Heart right ventricle (tissue), 16 donors: ENCODE data around the gene HS3ST1. TPM values are rescaled to one million over a fixed set of nuclear protein-coding genes. Genes with fewer than 3 reads are reported as not detected.

ENCODE experiments used
- ATAC-seq, 8 donors: fragments of 200-7000 bp; cut with Tn5 transposase; one replicate each; pipeline ENCODE4 v1.9.1; 2020; ENCODE audit warnings: mild to moderate bottlenecking in 8 of 8, moderate library complexity in 8 of 8, moderate number of reproducible peaks in 1 of 8
- DNase-seq, 2 donors: peaks; one replicate each; pipeline ENCODE4 v3.0.0-alpha.2; 2020
- H3K27ac ChIP-seq, 10 donors: fragments of 200-600 bp; sonication (generic) in 2 of 10; one replicate each; pipeline versions ENCODE4 v1.5.0 to v1.8.0; 2020 to 2022; ENCODE audit warnings: mild to moderate bottlenecking in 3 of 10
- H3K27me3 ChIP-seq, 7 donors: fragments of 200-600 bp; one replicate each; pipeline ENCODE4 v1.8.0; 2021 to 2022; ENCODE audit warnings: mild to moderate bottlenecking in 2 of 7
- H3K36me3 ChIP-seq, 9 donors: fragments of 200-600 bp; sonication (generic) in 1 of 9; one replicate each; pipeline versions ENCODE4 v1.5.0 to v1.8.0; 2020 to 2022; ENCODE audit warnings: mild to moderate bottlenecking in 2 of 9
- H3K4me1 ChIP-seq, 9 donors: fragments of 200-600 bp; sonication (generic) in 1 of 9; one replicate each; pipeline versions ENCODE4 v1.5.0 to v1.8.0; 2020 to 2022; ENCODE audit warnings: mild to moderate bottlenecking in 4 of 9
- H3K4me3 ChIP-seq, 10 donors: fragments of 200-600 bp; sonication (generic) in 2 of 10; one replicate each; pipeline versions ENCODE4 v1.5.0 to v1.8.0; 2020 to 2022; ENCODE audit warnings: mild to moderate bottlenecking in 7 of 10, moderate library complexity in 2 of 10
- H3K9me3 ChIP-seq, 11 donors: fragments of 200-600 bp in 10 of 11; sonication (generic) in 2 of 11; one replicate each; pipeline versions ENCODE4 v1.5.0 to v1.8.0; 2013 to 2022; ENCODE audit warnings: mild to moderate bottlenecking in 2 of 11, control low read depth in 1 of 11, moderate library complexity in 1 of 11
- WGBS, 2 donors: extraction: QIAGEN DNeasy Blood & Tissue Kit; methylation state at CpG; one replicate each; pipeline ENCODE4 v1.1.7; 2013; ENCODE audit warnings: inconsistent platforms in 1 of 2; 5-methylcytosine and 5-hydroxymethylcytosine counted together
- intact Hi-C, 10 donors: fragments of 100-400 bp; cut with DNase I; formaldehyde crosslinking; loops; one replicate each; pipeline versions ENCODE4 v1.11.1 to v1.14.2; 2022
- long read RNA-seq, 3 donors: library from polyadenylated mRNA; unstranded; transcript quantifications; one replicate each; pipeline ENCODE4 v2.0.0, GENCODE V29; 2020 to 2021
- polyA plus RNA-seq, 2 donors: library from polyadenylated mRNA; stranded (reverse); fragments of 200-250 nt; gene quantifications; one replicate each; pipeline ENCODE4 v1.2.3, GENCODE V29; 2013
- total RNA-seq, 10 donors: library from RNA; stranded (reverse); fragmentation: NEBNext Ultra II Directional in 3 of 10; extraction: Animal tissue kit (Norgen Biotek cat#: 25700) in 3 of 10; gene quantifications; one replicate each; pipeline versions ENCODE4 v1.2.1 to v1.2.4, GENCODE V29; 2021 to 2023
- TF ChIP-seq, protein P1 (sequence below), 9 donors: fragments of 200-600 bp; sonication (generic) in 2 of 9; IDR thresholded peaks; one replicate each; pipeline versions ENCODE4 v1.5.0 to v1.8.0; 2021 to 2022; ENCODE audit warnings: antibody characterized with exemption in 9 of 9, mild to moderate bottlenecking in 5 of 9, moderate library complexity in 1 of 9
- donor health status: Arrhythmogenic right ventricular cardiomyopathy.
- donor health status: ischemic (EF 13 %, LVEDD 7.1; RV severe dilation, severe dysfunction).
- donor health status: healthy with polysubstance abuse.
- donor health status: DM: no; HTN: yes; CAD: no.
- donor health status: DM: no; HTN: no; CAD: no.
- donor health status: ischemic (EF 25% LVEDD 6.9; RV normal size, moderate dysfunction).
- donor health status: ischemic (EF 25% LVEDD 5.7; RV mildly dilated, moderate dysfunction).
- donor health status: healthy.
- donor health status: DM: yes; HTN: yes; CAD: no.
- donor health status: Ischemic cardiomyopathy.
- donor health status: ischemic (EF 35%, LVEDD 5.7; RV mildly dilated, moderate dysfunction).
- donor health status: nonischemic (EF 11% LVEDD 7.7; RV severe dilation, severe dysfunction).
- donor health status: DM: yes; HTN: yes; CAD: no.
- donor health status: PGD.
- donor health status: ischemic (EF 29% LVEDD 5.4; RV normal size, mild dysfunction).
- donor health status: nonischemic (EF 23%, LVEDD 6.1; RV moderate dilation, normal function).

The HS3ST1 gene
- total RNA-seq (1 to 10 TPM in 6 of 10 donors, under 1 TPM in 4; 0.27 to 1.5 (median 1.1) TPM), polyA plus RNA-seq (1 to 10 TPM in 1 of 2 donors, under 1 TPM in 1; 0.88 to 2.1 TPM)
- long read RNA-seq, donor 1, full-length matches to known transcripts: 2 of 3 reads
- long read RNA-seq, donor 1, partial matches to known transcripts: 0 of 3 reads
- long read RNA-seq, donor 1, other reads (novel, unspliced or antisense): 1 of 3 reads
- long read RNA-seq, donor 2, full-length matches to known transcripts: 2 of 3 reads
- long read RNA-seq, donor 2, partial matches to known transcripts: 0 of 3 reads
- long read RNA-seq, donor 2, other reads (novel, unspliced or antisense): 1 of 3 reads
- long read RNA-seq, donor 3, full-length matches to known transcripts: 24 of 25 reads
- long read RNA-seq, donor 3, partial matches to known transcripts: 0 of 25 reads
- long read RNA-seq, donor 3, other reads (novel, unspliced or antisense): 1 of 25 reads

DNA sequence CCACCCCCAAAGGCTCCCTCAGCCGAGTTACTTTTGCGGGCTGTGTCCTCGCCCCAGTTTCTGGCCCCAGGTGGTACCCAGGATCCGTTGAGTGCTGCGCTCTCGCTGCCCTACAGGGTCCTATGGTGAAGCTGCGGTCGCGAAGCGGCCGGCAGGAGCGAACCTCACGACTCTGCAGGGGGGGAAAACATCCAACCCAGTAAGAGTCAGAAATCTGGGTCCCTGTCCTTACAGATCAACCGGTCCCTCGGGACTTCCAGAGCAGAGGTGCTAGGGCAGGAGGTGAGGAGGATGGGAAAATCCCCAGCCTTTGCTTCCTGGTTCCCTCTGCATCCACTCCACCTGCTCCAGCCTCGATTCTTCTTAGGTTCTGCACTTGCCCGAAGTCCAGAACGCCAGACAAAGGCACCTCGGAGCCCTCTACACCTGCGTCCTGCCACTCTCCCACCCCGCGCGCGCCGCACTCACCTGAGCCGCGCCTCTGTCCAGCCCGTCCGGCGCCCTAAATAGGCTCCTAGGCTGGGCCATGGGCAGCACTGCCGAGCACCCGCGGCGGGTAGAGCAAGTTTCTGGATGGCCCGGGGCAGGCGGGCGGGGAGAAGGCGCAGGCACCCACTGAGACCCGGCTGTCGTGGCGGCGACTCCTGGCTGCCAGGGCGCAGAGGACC is at the start of gene HS3ST1:
Gene HS3ST1, minus strand, starts transcription at position 664 of the 668 bp plus-strand sequence. CDS start 28,889 bp downstream, outside the sequence.
- H3K4me3 ChIP-seq: peak within 1 kb of the TSS; percentile 37 to 78 (median 65)
- peaks cover 0 to 45% (median 24%) of the 10 kb centered on the region in 7 donors for H3K27me3 ChIP-seq
- no peaks in the 10 kb centered on the region for H3K9me3 ChIP-seq
- H3K36me3 ChIP-seq: no peaks in the 10 kb centered on the region
- intact Hi-C loops: loop anchor here (5.0 to 10.0 kb wide), 9 partner anchors 194 to 864 kb away; no protein-coding TSS in a partner anchor
- ATAC-seq (peak in 7 of 8 donors; percentile 2 to 77 (median 28)), DNase-seq (no peak)
- peaks cover 0 to 32% (median 22%) of the 10 kb centered on the region in 9 donors for H3K4me1 ChIP-seq
- TF ChIP-seq, protein P1, sequence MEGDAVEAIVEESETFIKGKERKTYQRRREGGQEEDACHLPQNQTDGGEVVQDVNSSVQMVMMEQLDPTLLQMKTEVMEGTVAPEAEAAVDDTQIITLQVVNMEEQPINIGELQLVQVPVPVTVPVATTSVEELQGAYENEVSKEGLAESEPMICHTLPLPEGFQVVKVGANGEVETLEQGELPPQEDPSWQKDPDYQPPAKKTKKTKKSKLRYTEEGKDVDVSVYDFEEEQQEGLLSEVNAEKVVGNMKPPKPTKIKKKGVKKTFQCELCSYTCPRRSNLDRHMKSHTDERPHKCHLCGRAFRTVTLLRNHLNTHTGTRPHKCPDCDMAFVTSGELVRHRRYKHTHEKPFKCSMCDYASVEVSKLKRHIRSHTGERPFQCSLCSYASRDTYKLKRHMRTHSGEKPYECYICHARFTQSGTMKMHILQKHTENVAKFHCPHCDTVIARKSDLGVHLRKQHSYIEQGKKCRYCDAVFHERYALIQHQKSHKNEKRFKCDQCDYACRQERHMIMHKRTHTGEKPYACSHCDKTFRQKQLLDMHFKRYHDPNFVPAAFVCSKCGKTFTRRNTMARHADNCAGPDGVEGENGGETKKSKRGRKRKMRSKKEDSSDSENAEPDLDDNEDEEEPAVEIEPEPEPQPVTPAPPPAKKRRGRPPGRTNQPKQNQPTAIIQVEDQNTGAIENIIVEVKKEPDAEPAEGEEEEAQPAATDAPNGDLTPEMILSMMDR (IDR thresholded peaks at IDR 0.05): no peak
- 1 to 2% methylated on average over 43 of the region's 43 CpGs for WGBS, 2 donors
- peak within 1 kb of the TSS in 7 of 10 donors; percentile 4 to 74 (median 37) for H3K27ac ChIP-seq

DNA sequence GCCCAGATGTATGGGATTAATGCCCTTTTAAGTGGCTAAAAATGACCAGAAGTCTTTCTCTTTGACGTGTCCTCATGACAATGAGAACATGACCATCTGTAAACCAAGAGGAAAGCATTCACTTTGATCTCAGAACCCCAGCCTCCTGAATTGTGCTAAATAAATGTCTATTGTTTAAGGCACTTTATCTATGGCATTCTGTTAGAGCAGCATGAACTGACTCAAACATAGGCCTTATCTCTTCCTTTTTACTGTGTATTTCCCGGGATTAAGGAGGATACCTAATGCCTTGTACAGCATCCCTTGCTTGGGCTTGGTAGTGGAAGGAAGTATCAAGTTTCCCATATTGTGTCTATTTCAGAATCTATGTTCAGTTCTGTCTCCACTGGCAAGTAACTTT is 47.2 kb upstream of the HS3ST1 start:
- H3K27me3 ChIP-seq: no peaks in the 10 kb centered on the region
- TF ChIP-seq, protein P1 (IDR thresholded peaks at IDR 0.05): no peak

DNA sequence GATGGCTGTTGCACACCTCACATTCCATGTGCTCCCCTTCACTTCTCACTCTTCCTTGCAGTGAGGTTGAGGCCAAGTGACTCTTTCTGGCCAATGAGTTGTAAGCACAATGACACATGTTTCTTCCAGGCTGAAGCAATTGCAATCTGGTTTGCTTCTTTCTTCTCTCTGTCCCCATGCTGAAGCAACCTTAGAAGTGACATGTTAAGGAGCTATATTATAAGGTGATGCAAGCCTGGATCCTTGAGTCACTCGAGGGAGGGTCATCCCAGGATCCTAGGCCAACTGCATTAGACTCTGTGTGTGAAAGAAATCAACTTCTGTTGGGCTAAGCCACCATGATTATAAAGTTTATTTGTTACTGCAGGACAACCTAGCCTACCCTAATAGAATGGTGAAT is 45.5 kb upstream of the HS3ST1 start:
- 93 to 98% methylated on average over 1 of the region's 1 CpG for WGBS, 2 donors
- H3K4me1 ChIP-seq: peaks cover 0 to 31% (median 0%) of the 10 kb centered on the region in 9 donors
- TF ChIP-seq, protein P1 (IDR thresholded peaks at IDR 0.05): no peak
- no peaks in the 10 kb centered on the region for H3K27me3 ChIP-seq
- no peak for DNase-seq
- no peak overlapping the region for H3K27ac ChIP-seq
- ATAC-seq: no peak
- no peaks in the 10 kb centered on the region for H3K36me3 ChIP-seq
- peaks cover 0 to 4% (median 0%) of the 10 kb centered on the region in 11 donors for H3K9me3 ChIP-seq
- no peak overlapping the region for H3K4me3 ChIP-seq
- intact Hi-C loops: no loop called here

More for the DNA sequence above, 47.2 kb upstream of the HS3ST1 start:
- Histone ChIP-seq H3K9me3 (peaks cover 0 to 11% (median 0%) of the 10 kb centered on the region in 11 donors), H3K4me1 (peaks cover 0 to 35% (median 0%) of the 10 kb centered on the region in 9 donors), H3K4me3 (no peak overlapping the region), H3K27ac (no peak overlapping the region), H3K36me3 (no peaks in the 10 kb centered on the region)
- ATAC-seq (no peak), DNase-seq (no peak)
- intact Hi-C loops: no loop called here
- 51 to 62% methylated on average over 2 of the region's 2 CpGs for WGBS, 2 donors

DNA sequence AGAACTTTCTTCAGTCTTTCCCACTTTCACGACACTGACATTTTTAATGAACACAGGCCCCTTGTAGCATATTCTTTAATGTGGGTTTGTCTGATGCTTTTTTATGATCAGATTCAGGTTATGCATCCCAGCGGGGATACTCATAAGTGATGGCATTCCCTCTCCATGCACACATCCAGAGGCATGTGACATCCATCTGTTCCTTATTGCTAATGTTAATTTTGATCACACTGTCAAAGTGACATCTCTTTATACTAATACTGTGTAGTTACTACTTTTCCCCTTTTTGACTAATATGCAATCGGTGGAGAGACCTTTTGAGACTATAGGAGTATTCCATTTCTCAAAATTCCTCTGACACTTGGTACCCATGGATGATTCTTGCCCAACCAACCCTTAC is 43.8 kb upstream of the HS3ST1 start:
- Histone ChIP-seq H3K36me3 (no peaks in the 10 kb centered on the region), H3K9me3 (peaks cover 0 to 2% (median 0%) of the 10 kb centered on the region in 11 donors), H3K27me3 (no peaks in the 10 kb centered on the region), H3K27ac (peak overlapping the region in 1 of 10 donors; percentile 79), H3K4me1 (peaks cover 0 to 31% (median 0%) of the 10 kb centered on the region in 9 donors), H3K4me3 (no peak overlapping the region)
- ATAC-seq (no peak), DNase-seq (no peak)
- intact Hi-C loops: no loop called here
- TF ChIP-seq, protein P1 (IDR thresholded peaks at IDR 0.05): no peak
- WGBS, 2 donors: 93 to 96% methylated on average over 3 of the region's 3 CpGs
